WTC11 (cell line): ENCODE results near the gene PKN3. TPM values are rescaled to one million over a fixed set of nuclear protein-coding genes. Genes with fewer than 3 reads are reported as not detected.

Source experiments
- ATAC-seq: fragments of 200-7000 bp; cut with Tn5 transposase; 2 replicates; pipeline ENCODE4 v1.10.0; 2021; ENCODE audit warnings: mild to moderate bottlenecking, moderate library complexity
- CTCF ChIA-PET: fragments of 300-600 bp; sonication (Branson Sonifier 250); formaldehyde crosslinking; loops from one replicate; lab custom pipeline; 2021; ENCODE audit warnings: antibody characterized with exemption; lab: Charles Lee
- POLR2A ChIA-PET: fragments of 350-600 bp; sonication (Branson Sonifier 250); formaldehyde crosslinking; loops from one replicate; lab custom pipeline; 2021; ENCODE audit warnings: antibody characterized with exemption; lab: Charles Lee
- DNase-seq: peaks from one replicate; pipeline ENCODE4 v3.0.0; 2021; ENCODE audit warnings: low spot score
- H3K27ac Mint-ChIP-seq: 2 replicates; pipeline ENCODE4 v1.8.0; 2021; ENCODE audit warnings: mixed read lengths
- H3K27me3 Mint-ChIP-seq: 2 replicates; pipeline ENCODE4 v1.8.0; 2021; ENCODE audit warnings: low read depth, mild to moderate bottlenecking, moderate library complexity, mixed read lengths
- H3K36me3 Mint-ChIP-seq: 2 replicates; pipeline ENCODE4 v1.8.0; 2021; ENCODE audit warnings: mixed read lengths
- H3K4me1 Mint-ChIP-seq: 2 replicates; pipeline ENCODE4 v1.8.0; 2022; ENCODE audit warnings: mixed read lengths
- H3K4me3 Mint-ChIP-seq: 2 replicates; pipeline ENCODE4 v1.8.0; 2021; ENCODE audit warnings: mild to moderate bottlenecking, moderate library complexity, mixed read lengths
- H3K9me3 Mint-ChIP-seq: 2 replicates; pipeline ENCODE4 v1.8.0; 2021; ENCODE audit warnings: mixed read lengths
- AFF4 ChIP-seq: sonication (generic); formaldehyde crosslinking; IDR thresholded peaks from 2 replicates; pipeline ENCODE4 v1.8.1; 2023; ENCODE audit warnings: mild to moderate bottlenecking, missing genetic modification reagents, borderline replicate concordance
- ATF2 ChIP-seq: sonication (generic); formaldehyde crosslinking; IDR thresholded peaks from 2 replicates; pipeline ENCODE4 v1.8.1; 2022; ENCODE audit warnings: low read depth, missing genetic modification reagents, borderline replicate concordance
- CREB1 ChIP-seq: sonication (generic); formaldehyde crosslinking; IDR thresholded peaks from 2 replicates; pipeline ENCODE4 v1.8.0; 2023; ENCODE audit warnings: mild to moderate bottlenecking, missing genetic modification reagents
- ELF4 ChIP-seq: sonication (generic); formaldehyde crosslinking; IDR thresholded peaks from 2 replicates; pipeline ENCODE4 v1.8.1; 2022; ENCODE audit warnings: low read depth, mild to moderate bottlenecking, moderate library complexity, missing genetic modification reagents
- ETV6 ChIP-seq: sonication (generic); formaldehyde crosslinking; IDR thresholded peaks from 2 replicates; pipeline ENCODE4 v1.8.1; 2022; ENCODE audit warnings: mild to moderate bottlenecking, missing genetic modification reagents
- GRHL2 ChIP-seq: fragments of 250-450 bp; sonication (Bioruptor Pico); IDR thresholded peaks from 2 replicates; pipeline ENCODE4 v1.8.0; 2022; ENCODE audit warnings: mild to moderate bottlenecking, moderate library complexity; ENCODE audit not compliant: insufficient replicate concordance, severe bottlenecking
- GTF2I ChIP-seq: fragments of 250-450 bp; sonication (Bioruptor Pico); conservative IDR thresholded peaks from 2 replicates; pipeline ENCODE4 v1.4.0; 2021; ENCODE audit warnings: mild to moderate bottlenecking
- IRF1 ChIP-seq: sonication (generic); formaldehyde crosslinking; IDR thresholded peaks from 2 replicates; pipeline ENCODE4 v1.8.0; 2023; ENCODE audit warnings: missing genetic modification reagents
- NFE2L1 ChIP-seq: sonication (generic); formaldehyde crosslinking; IDR thresholded peaks from 2 replicates; pipeline ENCODE4 v1.8.1; 2023; ENCODE audit warnings: missing genetic modification reagents
- OVOL2 ChIP-seq: fragments of 250-450 bp; sonication (Bioruptor Pico); IDR thresholded peaks from 2 replicates; pipeline ENCODE4 v1.9.0; 2021; ENCODE audit warnings: mild to moderate bottlenecking, borderline replicate concordance
- RORB ChIP-seq: fragments of 250-450 bp; sonication (Bioruptor Pico); IDR thresholded peaks from 2 replicates; pipeline ENCODE4 v1.9.0; 2021; ENCODE audit warnings: mild to moderate bottlenecking
- SP1 ChIP-seq: sonication (generic); formaldehyde crosslinking; conservative IDR thresholded peaks from 2 replicates; pipeline ENCODE4 v1.8.1; 2022; ENCODE audit warnings: missing genetic modification reagents
- TEAD4 ChIP-seq: sonication (generic); formaldehyde crosslinking; IDR thresholded peaks from 2 replicates; pipeline ENCODE4 v1.8.0; 2022; ENCODE audit warnings: mild to moderate bottlenecking, missing genetic modification reagents
- ZNF121 ChIP-seq: sonication (generic); formaldehyde crosslinking; IDR thresholded peaks from 2 replicates; pipeline ENCODE4 v1.8.0; 2023; ENCODE audit warnings: missing genetic modification reagents
- ZNF219 ChIP-seq: sonication (generic); formaldehyde crosslinking; IDR thresholded peaks from 2 replicates; pipeline ENCODE4 v1.8.0; 2023; ENCODE audit warnings: missing genetic modification reagents, mild to moderate bottlenecking, borderline replicate concordance
- ZNF416 ChIP-seq: fragments of 250-450 bp; sonication (Bioruptor Pico); IDR thresholded peaks from 2 replicates; pipeline ENCODE4 v1.9.0; 2021; ENCODE audit warnings: mild to moderate bottlenecking, inconsistent platforms
- total RNA-seq: library from RNA; stranded (reverse); gene quantifications from 3 replicates; pipeline ENCODE4 v1.2.3, GENCODE V29; 2021
- TF ChIP-seq, protein P1 (sequence below): sonication (generic); formaldehyde crosslinking; IDR thresholded peaks from 2 replicates; pipeline ENCODE4 v1.8.1; 2023; ENCODE audit warnings: mild to moderate bottlenecking, moderate library complexity, missing genetic modification reagents
- TF ChIP-seq, protein P2 (sequence below): fragments of 200-600 bp; IDR thresholded peaks from 2 replicates; pipeline ENCODE4 v1.8.0; 2022; ENCODE audit warnings: antibody characterized with exemption
- TF ChIP-seq, protein P3 (sequence below): sonication (generic); formaldehyde crosslinking; IDR thresholded peaks from 2 replicates; pipeline ENCODE4 v1.8.1; 2023; ENCODE audit warnings: mild to moderate bottlenecking, missing genetic modification reagents, moderate library complexity
- TF ChIP-seq, protein P4 (sequence below): sonication (generic); formaldehyde crosslinking; IDR thresholded peaks from 2 replicates; pipeline ENCODE4 v1.8.0; 2022; ENCODE audit warnings: mild to moderate bottlenecking, missing genetic modification reagents

PKN3 gene
- total RNA-seq, 1 experiment from 2014 or later: 24.1 TPM

DNA sequence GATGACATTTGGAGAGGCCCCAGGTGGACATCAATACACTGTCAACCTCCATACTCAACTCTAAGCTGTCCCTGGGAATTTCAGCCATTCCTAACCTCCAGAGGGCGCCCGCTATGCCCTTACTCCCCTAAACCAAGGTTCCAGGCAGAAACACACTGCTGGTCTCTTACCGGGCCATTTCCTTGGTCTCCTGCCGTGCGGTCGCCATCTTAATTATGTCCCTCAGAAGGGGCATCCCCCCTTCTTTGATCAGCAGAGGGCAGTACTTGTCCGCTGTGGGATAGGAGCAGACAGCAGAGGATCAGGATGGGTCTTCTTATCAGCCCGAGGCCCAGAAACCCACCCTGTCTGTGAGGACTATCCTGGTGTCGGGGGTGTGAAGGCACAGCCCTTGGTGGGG is 31.0 kb downstream of the PKN3 start:
- Mint-ChIP-seq H3K4me3 (no peak overlapping the region), H3K27me3 (no peaks in the 10 kb centered on the region), H3K27ac (peak overlapping the region; percentile 90), H3K9me3 (no peaks in the 10 kb centered on the region), H3K4me1 (peaks cover 6% of the 10 kb centered on the region), H3K36me3 (peaks cover 6% of the 10 kb centered on the region; the same call in 1 of the 2 replicates)
- TF ChIP-seq CREB1 (CRISPR knock-in tag) (0 out of 2 replicates have a peak, but pooled peaks have one; percentile 19), AFF4 (CRISPR knock-in tag) (peak; percentile 47; the same call in 1 of the 2 replicates), GTF2I (no peak), ETV6 (CRISPR knock-in tag) (peak; percentile 56; the same call in 1 of the 2 replicates), ZNF219 (CRISPR knock-in tag) (no peak), SP1 (CRISPR knock-in tag) (peak; percentile 67; the same call in 1 of the 2 replicates), RORB (CRISPR knock-in tag) (no peak), GRHL2 (CRISPR knock-in tag) (no peak), TEAD4 (no peak)
- TF ChIP-seq, protein P1, sequence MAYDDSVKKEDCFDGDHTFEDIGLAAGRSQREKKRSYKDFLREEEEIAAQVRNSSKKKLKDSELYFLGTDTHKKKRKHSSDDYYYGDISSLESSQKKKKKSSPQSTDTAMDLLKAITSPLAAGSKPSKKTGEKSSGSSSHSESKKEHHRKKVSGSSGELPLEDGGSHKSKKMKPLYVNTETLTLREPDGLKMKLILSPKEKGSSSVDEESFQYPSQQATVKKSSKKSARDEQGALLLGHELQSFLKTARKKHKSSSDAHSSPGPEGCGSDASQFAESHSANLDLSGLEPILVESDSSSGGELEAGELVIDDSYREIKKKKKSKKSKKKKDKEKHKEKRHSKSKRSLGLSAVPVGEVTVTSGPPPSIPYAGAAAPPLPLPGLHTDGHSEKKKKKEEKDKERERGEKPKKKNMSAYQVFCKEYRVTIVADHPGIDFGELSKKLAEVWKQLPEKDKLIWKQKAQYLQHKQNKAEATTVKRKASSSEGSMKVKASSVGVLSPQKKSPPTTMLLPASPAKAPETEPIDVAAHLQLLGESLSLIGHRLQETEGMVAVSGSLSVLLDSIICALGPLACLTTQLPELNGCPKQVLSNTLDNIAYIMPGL (CRISPR knock-in tag): peak; percentile 61
- TF ChIP-seq, protein P2, sequence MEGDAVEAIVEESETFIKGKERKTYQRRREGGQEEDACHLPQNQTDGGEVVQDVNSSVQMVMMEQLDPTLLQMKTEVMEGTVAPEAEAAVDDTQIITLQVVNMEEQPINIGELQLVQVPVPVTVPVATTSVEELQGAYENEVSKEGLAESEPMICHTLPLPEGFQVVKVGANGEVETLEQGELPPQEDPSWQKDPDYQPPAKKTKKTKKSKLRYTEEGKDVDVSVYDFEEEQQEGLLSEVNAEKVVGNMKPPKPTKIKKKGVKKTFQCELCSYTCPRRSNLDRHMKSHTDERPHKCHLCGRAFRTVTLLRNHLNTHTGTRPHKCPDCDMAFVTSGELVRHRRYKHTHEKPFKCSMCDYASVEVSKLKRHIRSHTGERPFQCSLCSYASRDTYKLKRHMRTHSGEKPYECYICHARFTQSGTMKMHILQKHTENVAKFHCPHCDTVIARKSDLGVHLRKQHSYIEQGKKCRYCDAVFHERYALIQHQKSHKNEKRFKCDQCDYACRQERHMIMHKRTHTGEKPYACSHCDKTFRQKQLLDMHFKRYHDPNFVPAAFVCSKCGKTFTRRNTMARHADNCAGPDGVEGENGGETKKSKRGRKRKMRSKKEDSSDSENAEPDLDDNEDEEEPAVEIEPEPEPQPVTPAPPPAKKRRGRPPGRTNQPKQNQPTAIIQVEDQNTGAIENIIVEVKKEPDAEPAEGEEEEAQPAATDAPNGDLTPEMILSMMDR: peak; percentile 55
- DNase-seq (peak; percentile 95), ATAC-seq (peak; percentile 97)
- ChIA-PET CTCF (interaction anchor here (0.6 to 3.3 kb wide), 35 partner anchors 9 to 337 kb away, joined by 3 to 43 read pairs (median 5); partner anchors contain the start of genes ENDOG, PHYHD1, PKN3 and SH3GLB2), POLR2A (interaction anchor here (1.7 kb wide), 1 partner anchor 9 kb away, joined by 7 read pairs; the partner anchor contains the start of gene ZDHHC12)

DNA sequence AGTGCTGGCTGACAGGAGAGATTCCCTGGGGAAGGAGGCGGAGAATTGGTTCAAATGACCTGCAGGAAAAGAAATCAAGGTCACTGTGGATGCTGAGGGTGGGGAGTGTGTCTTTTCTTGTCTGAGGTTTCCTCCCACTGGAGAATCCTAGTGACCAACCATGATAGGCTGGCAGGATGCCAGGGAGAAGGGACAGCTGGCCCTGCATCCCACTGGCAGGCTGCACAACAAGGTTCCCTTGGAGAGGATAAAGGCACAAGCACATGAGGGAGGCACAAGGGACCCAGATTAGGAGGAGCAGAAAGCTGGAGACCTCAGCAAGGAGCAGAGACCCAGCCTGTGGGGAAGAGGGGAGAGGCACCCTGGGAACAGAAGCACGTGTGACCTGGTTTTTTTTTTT is 33.1 kb downstream of the PKN3 start:
- POLR2A ChIA-PET: interaction anchor here (0.7 kb wide), 1 partner anchor 12 kb away, joined by 4 read pairs; no protein-coding TSS in a partner anchor
- TF ChIP-seq, protein P3, sequence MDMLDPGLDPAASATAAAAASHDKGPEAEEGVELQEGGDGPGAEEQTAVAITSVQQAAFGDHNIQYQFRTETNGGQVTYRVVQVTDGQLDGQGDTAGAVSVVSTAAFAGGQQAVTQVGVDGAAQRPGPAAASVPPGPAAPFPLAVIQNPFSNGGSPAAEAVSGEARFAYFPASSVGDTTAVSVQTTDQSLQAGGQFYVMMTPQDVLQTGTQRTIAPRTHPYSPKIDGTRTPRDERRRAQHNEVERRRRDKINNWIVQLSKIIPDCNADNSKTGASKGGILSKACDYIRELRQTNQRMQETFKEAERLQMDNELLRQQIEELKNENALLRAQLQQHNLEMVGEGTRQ (CRISPR knock-in tag): no peak
- TF ChIP-seq ELF4 (CRISPR knock-in tag) (no peak), ZNF416 (no peak), ATF2 (no peak), ZNF121 (CRISPR knock-in tag) (no peak), OVOL2 (CRISPR knock-in tag) (no peak), NFE2L1 (CRISPR knock-in tag) (no peak), IRF1 (no peak)
- TF ChIP-seq, protein P1 (CRISPR knock-in tag): no peak
- TF ChIP-seq, protein P4, sequence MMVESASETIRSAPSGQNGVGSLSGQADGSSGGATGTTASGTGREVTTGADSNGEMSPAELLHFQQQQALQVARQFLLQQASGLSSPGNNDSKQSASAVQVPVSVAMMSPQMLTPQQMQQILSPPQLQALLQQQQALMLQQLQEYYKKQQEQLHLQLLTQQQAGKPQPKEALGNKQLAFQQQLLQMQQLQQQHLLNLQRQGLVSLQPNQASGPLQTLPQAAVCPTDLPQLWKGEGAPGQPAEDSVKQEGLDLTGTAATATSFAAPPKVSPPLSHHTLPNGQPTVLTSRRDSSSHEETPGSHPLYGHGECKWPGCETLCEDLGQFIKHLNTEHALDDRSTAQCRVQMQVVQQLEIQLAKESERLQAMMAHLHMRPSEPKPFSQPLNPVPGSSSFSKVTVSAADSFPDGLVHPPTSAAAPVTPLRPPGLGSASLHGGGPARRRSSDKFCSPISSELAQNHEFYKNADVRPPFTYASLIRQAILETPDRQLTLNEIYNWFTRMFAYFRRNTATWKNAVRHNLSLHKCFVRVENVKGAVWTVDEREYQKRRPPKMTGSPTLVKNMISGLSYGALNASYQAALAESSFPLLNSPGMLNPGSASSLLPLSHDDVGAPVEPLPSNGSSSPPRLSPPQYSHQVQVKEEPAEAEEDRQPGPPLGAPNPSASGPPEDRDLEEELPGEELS (CRISPR knock-in tag): no peak

More for the DNA sequence above, 33.1 kb downstream of the PKN3 start:
- CTCF ChIA-PET: interaction anchor here (0.8 to 3.3 kb wide), 2 partner anchors 11 to 84 kb away, joined by 3 to 40 read pairs; partner anchors contain the start of gene ENDOG
- no peak overlapping the region for H3K4me3 Mint-ChIP-seq
- peaks cover 2% of the 10 kb centered on the region; the same call in 1 of the 2 replicates for H3K4me1 Mint-ChIP-seq
- H3K27me3 Mint-ChIP-seq: no peaks in the 10 kb centered on the region
- DNase-seq (no peak), ATAC-seq (no peak)
- H3K36me3 Mint-ChIP-seq: peaks cover 6% of the 10 kb centered on the region; the same call in 1 of the 2 replicates
- H3K27ac Mint-ChIP-seq: peak overlapping the region; percentile 31
- no peaks in the 10 kb centered on the region for H3K9me3 Mint-ChIP-seq
